Body of pancreas (tissue), 4 donors: ENCODE data around the gene BCAT1. TPM values are rescaled to one million over a fixed set of nuclear protein-coding genes. Genes with fewer than 3 reads are reported as not detected.

Experiments used
- ATAC-seq: fragments of 150-250 bp; one replicate; pipeline ENCODE4 v1.9.1; 2016
- DNase-seq, 4 donors: peaks; one replicate each; pipeline ENCODE4 v3.0.0-alpha.2; 2019
- H3K27ac ChIP-seq, 4 donors: fragments of 200-600 bp; sonication (generic); 1 replicate in 3 of 4; 2 replicates in 1 of 4; pipeline versions ENCODE4 v1.5.1 to v1.6.1; 2016 to 2019; ENCODE audit warnings: mild to moderate bottlenecking in 1 of 4, mixed read lengths in 1 of 4, moderate library complexity in 1 of 4
- H3K27me3 ChIP-seq, 2 donors: fragments of 200-600 bp; sonication (generic); one replicate each; pipeline ENCODE4 v1.6.0; 2016; ENCODE audit warnings: mild to moderate bottlenecking in 1 of 2
- H3K36me3 ChIP-seq, 2 donors: fragments of 200-600 bp; sonication (generic); replicated peaks in 1 of 2; 2 replicates each; pipeline ENCODE4 v1.5.1; 2016; ENCODE audit warnings: low read depth in 2 of 2; ENCODE audit not compliant: insufficient read depth in 1 of 2
- H3K4me1 ChIP-seq: fragments of 200-600 bp; sonication (generic); one replicate; pipeline ENCODE4 v1.6.0; 2016
- H3K4me3 ChIP-seq, 2 donors: fragments of 200-600 bp; sonication (generic); 1 replicate in 1 of 2; 2 replicates in 1 of 2; pipeline ENCODE4 v1.5.1; 2016 to 2019
- H3K9me3 ChIP-seq, 3 donors: fragments of 200-600 bp; sonication (generic); 1 replicate in 2 of 3; 2 replicates in 1 of 3; pipeline ENCODE4 v1.5.1; 2016
- CTCF ChIP-seq, 7 experiments: fragments of 450-650 bp in 4 of 7; fragments of 200-600 bp in 3 of 7; sonication (generic) in 3 of 7; IDR thresholded peaks; one replicate each; pipeline ENCODE4 v1.5.1; 2016 to 2019; ENCODE audit warnings: antibody characterized with exemption in 7 of 7
- POLR2A ChIP-seq, 3 donors: fragments of 450-650 bp; IDR thresholded peaks; one replicate each; pipeline ENCODE4 v1.6.1; 2016; ENCODE audit warnings: antibody characterized with exemption in 3 of 3, mild to moderate bottlenecking in 2 of 3
- WGBS, 2 donors: methylation state at CpG; one replicate each; pipeline ENCODE4 v1.1.5; 2017; 5-methylcytosine and 5-hydroxymethylcytosine counted together
- intact Hi-C: fragments of 100-400 bp; cut with DNase I; formaldehyde crosslinking; loops from one replicate; pipeline ENCODE4 v1.15.1; 2023
- total RNA-seq, 2 donors: library from RNA; depleted of rRNA; stranded (reverse); fragments of >200 nt; gene quantifications; one replicate each; pipeline ENCODE4 v1.1.0, GENCODE V29; 2016

The BCAT1 gene
- total RNA-seq, 2 donors from 2014 or later, result 30.0 to 59.7 TPM

DNA sequence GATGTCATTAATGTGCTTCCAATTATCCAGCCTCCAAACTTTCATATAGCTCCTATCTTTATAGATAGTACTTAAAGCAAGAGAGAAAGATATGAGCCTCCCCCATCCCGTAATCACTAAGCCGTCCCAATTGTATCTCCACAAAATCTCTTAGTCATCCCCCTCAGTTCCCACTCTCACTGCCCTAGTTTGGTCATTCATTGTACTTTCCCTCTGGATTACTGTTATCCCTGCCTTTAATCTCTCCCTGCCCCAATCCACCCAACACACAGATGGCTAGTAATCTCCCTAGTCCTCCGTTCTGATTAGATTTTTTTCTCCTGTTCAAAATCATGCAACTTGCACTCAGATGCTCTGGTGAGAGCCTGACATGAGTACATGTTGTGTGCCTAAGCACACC, 5.4 kb upstream of the BCAT1 start:
- intact Hi-C loops, result no loop called here
- no peak for TF ChIP-seq POLR2A (IDR thresholded peaks at IDR 0.05)
- no peak for TF ChIP-seq CTCF (IDR thresholded peaks at IDR 0.05)

DNA sequence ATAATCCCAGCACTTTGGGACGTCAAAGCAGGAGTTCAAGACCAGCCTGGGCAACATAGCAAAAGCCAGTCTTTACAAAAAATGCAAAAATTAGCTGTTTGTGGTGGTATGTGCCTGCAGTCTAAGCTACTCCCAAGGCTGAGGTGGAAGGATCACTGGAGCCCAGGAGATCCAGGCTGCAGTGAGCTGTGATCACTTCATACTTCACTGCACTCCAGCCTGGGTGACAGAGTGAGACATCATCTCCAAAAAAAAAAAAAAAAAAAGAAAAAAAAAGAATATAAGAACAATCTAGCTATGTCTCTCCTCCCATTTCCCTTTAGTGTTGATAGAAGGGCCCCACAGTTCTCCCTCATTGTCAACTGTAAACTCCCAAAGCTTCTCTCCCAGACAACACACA, 3.5 kb upstream of the BCAT1 start:
- Histone ChIP-seq H3K9me3 (no peaks in the 10 kb centered on the region), H3K4me1 (peaks cover 7% of the 10 kb centered on the region), H3K36me3 (no peaks in the 10 kb centered on the region), H3K27me3 (no peaks in the 10 kb centered on the region), H3K4me3 (no peak overlapping the region), H3K27ac (no peak overlapping the region)
- 88 to 100% methylated on average over 1 of the region's 1 CpG for WGBS, 2 donors
- TF ChIP-seq CTCF (IDR thresholded peaks at IDR 0.05) (no peak), POLR2A (IDR thresholded peaks at IDR 0.05) (no peak)
- intact Hi-C loops, result no loop called here
- DNase-seq, result no peak
- no peak for ATAC-seq

More for the DNA sequence above, 5.4 kb upstream of the BCAT1 start:
- H3K27ac ChIP-seq, result no peak overlapping the region
- no peak overlapping the region for H3K4me3 ChIP-seq
- H3K9me3 ChIP-seq, result no peaks in the 10 kb centered on the region
- 56 to 61% methylated on average over 3 of the region's 3 CpGs for WGBS, 2 donors
- peaks cover 6% of the 10 kb centered on the region for H3K4me1 ChIP-seq
- H3K27me3 ChIP-seq, result no peaks in the 10 kb centered on the region
- no peak for ATAC-seq
- H3K36me3 ChIP-seq, result no peaks in the 10 kb centered on the region
- no peak for DNase-seq

- H3K27me3 ChIP-seq, result no peaks in the 10 kb centered on the region
- 39 to 40% methylated on average over 3 of the region's 3 CpGs for WGBS, 2 donors
- H3K9me3 ChIP-seq, result no peaks in the 10 kb centered on the region
- DNase-seq (no peak), ATAC-seq (no peak)
- peaks cover 13% of the 10 kb centered on the region for H3K4me1 ChIP-seq
- no peaks in the 10 kb centered on the region for H3K36me3 ChIP-seq
- TF ChIP-seq CTCF (IDR thresholded peaks at IDR 0.05), result no peak
- TF ChIP-seq POLR2A (IDR thresholded peaks at IDR 0.05), result no peak
- H3K27ac ChIP-seq, result peak overlapping the region in 1 of 4 donors; percentile 47
- no peak overlapping the region for H3K4me3 ChIP-seq
- intact Hi-C loops, result no loop called here
These were observed 1.4 kb upstream of the BCAT1 start for GRCh38 chr12:24950231-24950834.

DNA sequence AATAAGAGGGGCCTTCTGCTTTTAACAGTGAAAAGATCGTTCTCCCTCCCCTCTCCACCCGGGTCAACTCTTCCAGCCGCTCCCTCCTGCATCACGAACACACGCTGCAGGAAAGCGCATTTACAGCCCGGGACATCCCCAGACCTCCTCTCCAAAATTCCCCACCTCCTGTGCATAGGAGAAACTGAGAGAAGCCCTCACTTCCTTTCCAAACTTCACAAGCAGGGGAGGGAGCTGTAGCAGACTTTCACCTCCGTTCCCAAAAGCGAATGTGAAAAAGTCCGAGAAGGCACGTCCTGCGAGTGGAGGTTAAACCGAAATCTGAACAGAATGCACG, 513 bp downstream of the BCAT1 start:
- 1 to 5% methylated on average over 14 of the region's 14 CpGs for WGBS, 2 donors
- Histone ChIP-seq H3K9me3 (no peaks in the 10 kb centered on the region), H3K27me3 (no peaks in the 10 kb centered on the region), H3K4me1 (peaks cover 27% of the 10 kb centered on the region), H3K4me3 (peak overlapping the region; percentile 61 to 66), H3K27ac (peak overlapping the region; percentile 71 to 90 (median 83)), H3K36me3 (no peaks in the 10 kb centered on the region)
- DNase-seq, result peak in 1 of 4 donors; percentile 17
- TF ChIP-seq CTCF (IDR thresholded peaks at IDR 0.05), result no peak
- no peak for TF ChIP-seq POLR2A (IDR thresholded peaks at IDR 0.05)
- intact Hi-C loops, result no loop called here
- peak; percentile 22 for ATAC-seq
